ENCODE data around the gene TOP1.
A peak's percentile ranks its signal among the peaks of the same experiment; 100 is the strongest.
"Not testable (repeated sequence)": the region's sequence is repeated elsewhere in the genome, so short reads cannot be mapped to it uniquely, and the experiment has no call there.

The TOP1 gene

GRCh38 chr20:41095110-41095969 lies 66.7 kb downstream of the TOP1 start:
- peak; percentile 65 for DNase-seq

DNA sequence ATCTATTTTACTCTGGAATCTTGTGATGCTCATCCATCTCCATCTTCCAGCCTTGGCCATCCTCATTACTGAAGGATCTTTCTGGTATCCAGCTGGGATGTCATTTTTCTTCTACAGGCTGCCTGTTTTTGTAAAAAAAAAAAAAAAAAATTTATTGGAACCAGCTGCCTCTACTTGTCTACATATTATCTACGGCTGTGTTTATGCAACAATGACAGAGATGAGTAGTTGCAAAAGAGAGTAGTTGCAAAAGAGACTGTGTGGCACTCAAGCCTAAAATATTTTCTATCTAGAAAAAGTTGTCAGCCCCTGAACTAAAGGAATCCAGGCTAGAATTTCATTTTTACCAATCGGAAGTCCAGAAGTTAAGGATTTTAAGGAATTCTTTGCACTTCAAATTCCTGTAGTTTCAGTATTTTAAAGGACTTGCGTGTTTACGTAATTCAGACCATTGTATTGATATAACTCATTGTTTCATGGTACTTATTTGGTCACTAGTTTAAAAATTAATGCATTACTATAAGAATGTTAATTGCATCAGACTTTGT lies 70.2 kb downstream of the TOP1 start:
- DNase-seq = no peak

DNA sequence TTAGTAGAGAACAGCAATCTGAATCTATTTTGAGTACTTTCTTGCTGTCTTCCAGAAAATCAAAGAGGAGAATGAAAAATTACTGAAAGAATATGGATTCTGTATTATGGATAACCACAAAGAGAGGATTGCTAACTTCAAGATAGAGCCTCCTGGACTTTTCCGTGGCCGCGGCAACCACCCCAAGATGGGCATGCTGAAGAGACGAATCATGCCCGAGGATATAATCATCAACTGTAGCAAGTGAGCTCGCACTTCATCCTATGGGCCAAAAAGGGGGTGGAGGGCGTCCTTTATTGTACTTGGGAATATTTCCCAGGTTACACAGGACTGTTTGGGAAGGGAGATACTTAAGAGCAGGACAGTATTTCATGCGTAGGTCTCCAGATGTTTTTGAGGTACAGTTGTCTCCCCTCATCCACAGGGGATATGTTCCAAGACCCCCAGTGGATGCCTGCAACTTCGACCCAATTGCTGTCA lies 71.4 kb downstream of the TOP1 start:
- DNase-seq = no peak

DNA sequence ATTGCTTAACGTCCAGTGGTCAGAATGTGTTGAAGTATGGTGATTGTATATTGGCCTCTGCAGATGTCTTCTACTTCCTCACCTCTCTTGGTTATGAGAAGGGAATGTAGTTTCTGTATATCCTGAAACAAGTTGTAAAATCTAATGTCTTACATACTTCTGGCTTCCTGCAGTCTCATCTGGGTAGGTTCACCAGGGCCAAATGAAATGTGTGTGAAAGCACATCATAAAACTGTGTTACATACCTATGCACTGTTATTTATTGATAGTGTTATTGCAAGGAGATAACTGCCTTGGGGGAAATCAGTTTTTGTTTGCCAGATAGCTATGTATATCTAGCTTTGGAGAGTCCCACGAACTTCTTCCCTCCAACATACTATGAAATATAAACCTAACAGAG lies 73.0 kb downstream of the TOP1 start:
- DNase-seq = no peak

DNA sequence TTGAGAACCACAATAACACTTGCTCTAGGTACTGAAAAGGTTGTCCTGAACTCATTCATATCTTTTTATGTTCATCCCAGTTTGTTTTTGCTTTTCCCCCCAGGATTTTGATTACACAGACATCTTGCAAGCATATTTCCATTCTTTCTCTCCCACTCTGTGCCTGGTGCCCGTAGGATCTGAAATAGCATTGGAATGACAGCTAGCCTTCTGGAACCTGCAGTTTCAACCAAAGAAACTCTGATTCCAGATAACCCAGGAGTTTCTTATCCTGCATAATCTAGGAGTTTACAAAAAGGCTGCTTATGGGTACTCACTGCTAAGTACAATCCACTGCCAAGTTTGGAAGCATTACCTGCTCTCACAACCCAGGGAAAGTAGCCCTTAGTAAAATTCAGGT lies 79.9 kb downstream of the TOP1 start:
- DNase-seq = no peak

- DNase-seq = no peak
These were observed 81.4 kb downstream of the TOP1 start for GRCh38 chr20:41110012-41110411.

- DNase-seq = no peak
These were observed 82.4 kb downstream of the TOP1 start for GRCh38 chr20:41110930-41111577.

DNA sequence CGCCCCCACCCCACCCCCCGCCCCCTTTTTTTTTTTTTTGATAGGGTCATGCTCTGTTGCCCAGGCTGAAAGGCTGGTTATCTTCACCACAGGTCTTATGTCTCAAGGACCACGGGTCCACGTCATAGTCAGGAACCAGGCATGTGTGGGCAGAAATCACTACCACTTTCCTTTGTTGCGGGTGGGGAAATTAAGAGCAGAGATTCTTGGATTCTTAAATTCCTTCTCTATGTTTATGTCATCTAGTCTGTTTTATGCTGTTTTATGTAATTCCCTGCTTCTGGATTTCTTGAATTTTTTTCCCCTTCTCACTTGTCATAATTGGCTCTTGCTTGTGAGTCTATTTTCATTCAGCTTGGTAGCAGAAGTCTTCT lies 82.9 kb downstream of the TOP1 start:
- no peak for DNase-seq

GRCh38 chr20:41116282-41116956 lies 87.8 kb downstream of the TOP1 start:
- DNase-seq = no peak

- DNase-seq = not testable (repeated sequence)
These were observed 89.5 kb downstream of the TOP1 start for GRCh38 chr20:41118159-41118558.

- no peak for DNase-seq
These were observed 90.0 kb downstream of the TOP1 start for GRCh38 chr20:41118632-41119031.

GRCh38 chr20:41119614-41120561 lies 91.3 kb downstream of the TOP1 start:
- no peak for DNase-seq

DNA sequence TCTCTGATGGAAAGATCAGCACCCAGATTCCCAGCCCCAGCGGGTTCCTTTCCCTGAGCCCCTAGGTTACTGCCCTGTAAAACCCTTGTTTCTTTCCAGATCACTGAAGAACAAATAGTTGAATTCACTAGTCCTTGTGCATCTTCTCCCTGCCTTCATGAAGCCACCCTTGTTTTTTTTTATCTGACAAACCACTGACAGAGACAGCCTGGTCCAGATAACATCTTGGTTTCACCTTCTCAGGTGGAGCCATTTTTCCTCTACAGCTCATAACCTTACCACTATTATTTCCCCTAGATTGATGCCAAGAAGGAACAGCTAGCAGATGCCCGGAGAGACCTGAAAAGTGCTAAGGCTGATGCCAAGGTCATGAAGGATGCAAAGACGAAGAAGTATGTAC lies 92.8 kb downstream of the TOP1 start:
- DNase-seq = no peak

GRCh38 chr20:41123631-41124030 lies 95.0 kb downstream of the TOP1 start:
- DNase-seq = no peak

DNA sequence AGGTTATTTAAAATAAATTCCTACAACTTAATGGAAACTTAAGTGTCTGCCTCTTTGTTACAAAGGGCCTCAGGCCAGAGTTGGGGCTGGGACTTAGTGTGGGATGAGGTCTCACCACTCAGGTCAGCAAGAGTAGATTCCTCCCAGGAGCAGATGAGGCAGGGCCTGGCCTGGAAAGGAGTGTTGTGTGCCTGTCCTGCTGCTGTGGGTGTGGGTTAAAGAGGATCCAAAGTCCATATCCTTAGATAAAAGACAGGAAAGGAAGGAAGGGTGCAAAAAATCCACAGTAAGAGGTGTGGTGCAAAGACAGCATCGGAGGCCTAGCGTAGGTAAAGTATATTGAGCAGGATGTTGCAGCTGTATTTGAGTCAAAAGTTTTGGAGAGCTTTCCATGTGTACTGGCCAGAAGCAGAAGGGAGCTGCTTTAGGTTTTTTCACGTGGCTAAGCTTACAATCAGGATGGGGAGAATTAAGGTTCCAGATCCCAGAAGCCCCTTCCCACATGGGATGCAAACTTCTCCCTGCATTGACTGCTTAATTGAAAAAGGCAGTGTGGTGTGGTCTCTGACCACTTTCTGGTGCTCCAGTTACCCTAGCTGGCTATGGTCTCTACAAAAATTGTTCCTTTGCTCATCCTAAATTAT lies 96.0 kb downstream of the TOP1 start:
- DNase-seq = no peak

- DNase-seq = no peak
These were observed 97.2 kb downstream of the TOP1 start for GRCh38 chr20:41125530-41126457.

GRCh38 chr20:41126719-41127118 lies 98.1 kb downstream of the TOP1 start:
- DNase-seq = no peak

DNA sequence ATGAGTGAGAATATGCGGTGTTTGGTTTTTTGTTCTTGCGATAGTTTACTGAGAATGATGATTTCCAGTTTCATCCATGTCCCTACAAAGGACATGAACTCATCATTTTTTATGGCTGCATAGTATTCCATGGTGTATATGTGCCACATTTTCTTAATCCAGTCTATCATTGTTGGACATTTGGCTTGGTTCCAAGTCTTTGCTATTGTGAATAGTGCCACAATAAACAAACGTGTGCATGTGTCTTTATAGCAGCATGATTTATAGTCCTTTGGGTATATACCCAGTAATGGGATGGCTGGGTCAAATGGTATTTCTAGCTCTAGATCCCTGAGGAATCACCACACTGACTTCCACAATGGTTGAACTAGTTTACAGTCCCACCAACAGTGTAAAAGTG lies 99.7 kb downstream of the TOP1 start:
- not testable (repeated sequence) for DNase-seq

DNA sequence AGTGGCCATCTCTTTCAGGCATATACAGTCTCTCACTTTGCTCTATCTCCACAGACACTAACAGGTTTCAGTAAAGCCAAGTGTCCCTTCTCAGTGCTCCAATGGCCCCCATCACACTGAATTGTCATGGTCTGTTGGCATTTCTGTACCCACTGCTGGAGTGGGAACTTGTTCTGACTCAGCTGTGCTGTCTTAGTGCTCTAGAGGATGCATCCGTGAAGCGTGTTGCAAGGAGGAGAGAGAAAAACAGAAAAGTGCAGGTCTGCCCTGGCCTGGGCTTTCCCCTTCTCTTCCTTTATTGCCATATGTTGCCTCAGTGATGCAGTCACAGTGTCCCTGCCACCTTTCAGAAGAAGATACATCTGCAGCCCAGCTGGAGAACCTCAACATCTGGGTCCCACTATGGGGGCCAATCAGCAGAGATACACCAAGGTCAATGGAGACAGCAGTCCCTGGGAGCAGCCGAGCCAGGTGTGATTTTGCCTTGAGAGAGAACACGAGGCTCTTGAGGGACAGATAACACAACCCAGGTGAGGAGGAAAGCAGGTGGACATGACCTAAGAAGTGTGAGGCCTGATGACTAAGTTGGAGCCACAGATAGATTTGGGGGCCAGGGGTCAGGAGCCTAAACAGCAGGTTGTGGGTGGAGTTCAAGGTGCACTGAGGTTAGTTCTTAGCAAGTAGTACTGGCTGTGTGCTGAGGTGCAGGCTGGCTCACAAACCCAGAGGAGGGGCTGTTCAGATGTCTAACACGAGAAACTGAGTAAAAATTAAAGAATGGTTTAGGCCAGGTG lies 103.2 kb downstream of the TOP1 start:
- DNase-seq = no peak

DNA sequence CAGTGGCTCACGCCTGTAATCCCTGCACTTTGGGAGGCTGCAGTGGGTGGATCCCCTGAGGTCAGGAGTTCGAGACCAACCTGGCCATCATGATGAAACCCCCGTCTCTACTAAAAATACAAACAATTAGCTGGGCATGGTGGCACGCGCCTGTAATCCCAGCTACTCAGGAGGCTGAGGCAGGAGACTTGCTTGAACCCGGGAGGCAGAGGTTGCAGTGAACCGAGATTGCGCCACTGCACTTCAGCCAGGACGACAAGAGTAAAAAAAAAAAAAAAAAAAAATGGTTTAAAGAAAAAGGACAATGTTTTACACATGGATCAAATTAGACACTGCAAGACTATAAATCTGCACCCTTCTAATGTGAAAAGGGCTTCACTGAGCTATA lies 103.8 kb downstream of the TOP1 start:
- DNase-seq = not testable (repeated sequence)
